K562 (cell line): ENCODE measurements around the gene SLC3A2. TPM values are rescaled to one million over a fixed set of nuclear protein-coding genes. Genes with fewer than 3 reads are reported as not detected.
A peak's percentile ranks its signal among the peaks of the same experiment; 100 is the strongest.

ENCODE experiments used
- ATAC-seq: fragments of 200-7000 bp; cut with Tn5 transposase; 3 replicates; pipeline ENCODE4 v1.9.1; 2020; ENCODE audit warnings: moderate library complexity
- BruUV-seq: library from RNA; stranded (reverse); fragments of 400-500 nt; replicated peaks from 2 replicates; lab custom pipeline; 2021; lab: Mats Ljungman, UMichigan
- CTCF ChIA-PET: fragments of 300-600 bp; formaldehyde crosslinking; extraction: SDS; loops from one replicate; lab custom pipeline; 2021; ENCODE audit warnings: low intra/inter-chr PET ratio; lab: Yijun Ruan, JAX
- POLR2A ChIA-PET: fragments of 300-600, 350-650 bp; sonication (Branson Sonifier 250); formaldehyde crosslinking; extraction: SDS; loops from one replicate; lab custom pipeline; 2021; ENCODE audit warnings: antibody characterized with exemption, inconsistent platforms; lab: Yijun Ruan, JAX
- DNase-seq, 4 experiments: peaks; one replicate each; pipeline versions ENCODE4 v3.0.0 to v3.0.0-alpha.2; 2011 to 2018; ENCODE audit warnings: low spot score in 3 of 4, mixed read lengths in 3 of 4; ENCODE audit errors: extremely low read depth in 1 of 4
- FAIRE-seq: peaks from 2 replicates; lab custom pipeline; 2011; peaks lifted over from hg19 to GRCh38; lab: Jason Lieb, UNC
- H2AFZ ChIP-seq: 2 replicates; pipeline ENCODE4 v1.6.0; 2011; ENCODE audit warnings: low read depth, low read length, control low read depth, inconsistent platforms
- H3K27ac ChIP-seq: fragments of 200-600 bp; 3 replicates; pipeline ENCODE4 v1.8.0; 2011; ENCODE audit warnings: low read depth, mild to moderate bottlenecking, control low read depth, inconsistent platforms, low read length, moderate library complexity, mixed read lengths; ENCODE audit errors: extremely low read depth
- H3K27me3 ChIP-seq, 2 experiments: fragments of 300-600 bp in 1 of 2; 2 replicates in 1 of 2; 3 replicates in 1 of 2; pipeline versions ENCODE4 v1.6.0 to v1.8.0; 2011; ENCODE audit warnings: inconsistent platforms in 2 of 2, low read length in 2 of 2, mild to moderate bottlenecking in 1 of 2, mixed read lengths in 1 of 2, moderate library complexity in 1 of 2; ENCODE audit not compliant: control insufficient read depth in 2 of 2, insufficient read depth in 2 of 2
- H3K36me3 ChIP-seq: fragments of 300-600 bp; 3 replicates; pipeline ENCODE4 v1.8.0; 2011; ENCODE audit warnings: mild to moderate bottlenecking, low read length, inconsistent platforms; ENCODE audit not compliant: control insufficient read depth, insufficient read depth
- H3K4me1 ChIP-seq, 2 experiments: fragments of 200-600 bp in 1 of 2; replicated peaks in 1 of 2; 2 replicates in 1 of 2; 3 replicates in 1 of 2; pipeline versions ENCODE4 v1.5.1 to v1.8.0; 2011; ENCODE audit warnings: inconsistent platforms in 2 of 2, low read length in 2 of 2, mild to moderate bottlenecking in 1 of 2, mixed read lengths in 1 of 2, moderate library complexity in 1 of 2; ENCODE audit not compliant: control insufficient read depth in 2 of 2, insufficient read depth in 2 of 2
- H3K4me2 ChIP-seq: 2 replicates; pipeline ENCODE4 v1.6.1; 2011; ENCODE audit warnings: low read length, control low read depth, inconsistent platforms, mixed read lengths; ENCODE audit not compliant: insufficient read depth
- H3K4me3 ChIP-seq: fragments of 200-600 bp; sonication (generic), shearing (Covaris generic); 2 replicates; pipeline ENCODE4 v1.5.1; 2016; ENCODE audit warnings: control low read depth, inconsistent platforms
- H3K79me2 ChIP-seq: fragments of 200-600 bp; 3 replicates; pipeline ENCODE4 v1.8.0; 2011; ENCODE audit warnings: low read length, inconsistent platforms; ENCODE audit not compliant: control insufficient read depth, insufficient read depth
- H3K9ac ChIP-seq, 2 experiments: 2 replicates each; pipeline versions ENCODE4 v1.6.0 to v1.6.1; 2011; ENCODE audit warnings: low read depth in 2 of 2, low read length in 2 of 2, control low read depth in 1 of 2, inconsistent platforms in 1 of 2, mild to moderate bottlenecking in 1 of 2, mixed read lengths in 1 of 2; ENCODE audit not compliant: insufficient read depth in 1 of 2
- H3K9me1 ChIP-seq: one replicate; pipeline ENCODE4 v1.6.0; 2011; ENCODE audit warnings: inconsistent platforms, mild to moderate bottlenecking, low read length, moderate library complexity; ENCODE audit not compliant: control insufficient read depth, insufficient read depth
- H3K9me3 ChIP-seq: replicated peaks from 2 replicates; pipeline ENCODE4 v1.5.1; 2011; ENCODE audit warnings: low read depth, low read length, inconsistent platforms; ENCODE audit not compliant: control insufficient read depth, insufficient read depth
- H4K20me1 ChIP-seq: replicated peaks from 2 replicates; pipeline ENCODE4 v1.6.1; 2011; ENCODE audit warnings: low read length, inconsistent platforms, mixed read lengths; ENCODE audit not compliant: control insufficient read depth, insufficient read depth
- BCOR ChIP-seq: fragments of 450-650 bp; IDR thresholded peaks from 2 replicates; pipeline ENCODE4 v1.6.1; 2016
- ELF4 ChIP-seq: fragments of 450-650 bp; formaldehyde crosslinking; IDR thresholded peaks from 2 replicates; pipeline ENCODE4 v1.4.0; 2022; ENCODE audit warnings: missing genetic modification characterization
- JUNB ChIP-seq: fragments of 450-650 bp; formaldehyde crosslinking; conservative IDR thresholded peaks from 2 replicates; pipeline ENCODE4 v1.4.0; 2020; ENCODE audit warnings: mild to moderate bottlenecking
- KDM1A ChIP-seq, 2 experiments: fragments of 450-650 bp; IDR thresholded peaks; 2 replicates each; pipeline ENCODE4 v1.6.1; 2016; ENCODE audit warnings: mild to moderate bottlenecking in 2 of 2
- MED1 ChIP-seq: sonication (generic); formaldehyde crosslinking; IDR thresholded peaks from 2 replicates; pipeline ENCODE4 v1.8.1; 2023; ENCODE audit warnings: missing genetic modification reagents, borderline replicate concordance
- PRPF4 ChIP-seq: fragments of 200-400 bp; formaldehyde crosslinking; IDR thresholded peaks from one replicate; pipeline ENCODE4 v1.6.1; 2017; ENCODE audit warnings: low read length, low read depth, mild to moderate bottlenecking; ENCODE audit not compliant: insufficient read depth, poor library complexity, severe bottlenecking
- RBM25 ChIP-seq: fragments of 200-400 bp; formaldehyde crosslinking; IDR thresholded peaks from 2 replicates; pipeline ENCODE4 v1.6.1; 2018; ENCODE audit warnings: low read length, low read depth, moderate library complexity; ENCODE audit not compliant: severe bottlenecking
- RFX1 ChIP-seq: fragments of 450-650 bp; IDR thresholded peaks from 2 replicates; pipeline ENCODE4 v1.6.1; 2016; ENCODE audit warnings: mild to moderate bottlenecking, moderate library complexity
- SAP30 ChIP-seq: fragments of 200-600 bp; sonication (generic); IDR thresholded peaks from 2 replicates; pipeline ENCODE4 v1.6.1; 2012; ENCODE audit warnings: borderline replicate concordance, low read depth, mild to moderate bottlenecking, moderate library complexity, low read length, control low read depth, inconsistent platforms; ENCODE audit not compliant: insufficient read depth, poor library complexity, severe bottlenecking
- ZC3H11A ChIP-seq: IDR thresholded peaks from 2 replicates; pipeline ENCODE4 v1.6.1; 2012; ENCODE audit warnings: low read depth, low read length, improper control_type of control experiment
- ZNF121 ChIP-seq: sonication (generic); formaldehyde crosslinking; conservative IDR thresholded peaks from 2 replicates; pipeline ENCODE4 v1.8.0; 2022; ENCODE audit warnings: missing genetic modification reagents
- ZNF239 ChIP-seq: fragments of 250-450 bp; sonication (Bioruptor Pico); IDR thresholded peaks from 2 replicates; pipeline ENCODE4 v1.4.0; 2020; ENCODE audit warnings: mild to moderate bottlenecking
- ZNF274 ChIP-seq: IDR thresholded peaks from 2 replicates; pipeline ENCODE4 v1.6.1; 2011; ENCODE audit warnings: low read depth, mild to moderate bottlenecking, low read length, moderate library complexity, borderline replicate concordance
- ZNF75A ChIP-seq: fragments of 450-650 bp; formaldehyde crosslinking; IDR thresholded peaks from 2 replicates; pipeline ENCODE4 v1.4.0; 2020; ENCODE audit warnings: mild to moderate bottlenecking
- WGBS: fragments of 100-300 bp; shearing (Covaris generic); methylation state at CpG from one replicate; pipeline ENCODE4 v1.1.6; 2016; ENCODE audit warnings: low coverage, mixed read lengths; ENCODE audit not compliant: insufficient coverage; ENCODE audit errors: missing lambda C conversion rate; 5-methylcytosine and 5-hydroxymethylcytosine counted together
- in situ Hi-C: fragments of 300-500 bp; cut with MboI; formaldehyde crosslinking; loops from 4 replicates; pipeline ENCODE4 v1.15.0; 2018; ENCODE audit warnings: inconsistent platforms, mixed read lengths
- intact Hi-C: fragments of 100-400 bp; cut with micrococcal nuclease; formaldehyde crosslinking; loops from 2 replicates; pipeline ENCODE4 v1.14.2; 2022
- polyA plus RNA-seq, 8 experiments: library from polyadenylated mRNA; depleted of rRNA in 4 of 8; stranded (reverse) in 5 of 8; unstranded in 3 of 8; fragments of >200 nt; fragmentation: Nextera tagmentation in 2 of 8; fragmentation: Illumina TruSeq in 1 of 8; extraction: Ambion mirVana in 2 of 8; extraction: Trizol in 1 of 8; gene quantifications; 2 replicates each; pipeline versions ENCODE4 v1.2.1 to v1.2.3, GENCODE V29; 2011 to 2014; ENCODE audit warnings: inconsistent platforms in 1 of 8, missing spikeins in 1 of 8
- total RNA-seq, 7 experiments: library from RNA; depleted of rRNA in 6 of 7; stranded (reverse); fragments of >200 nt in 6 of 7; fragmentation: Illumina TruSeq in 2 of 7; extraction: Trizol in 2 of 7; gene quantifications; 2 replicates each; pipeline versions ENCODE4 v1.2.1 to v1.2.3, GENCODE V29; 2011 to 2021; ENCODE audit warnings: low replicate concordance in 1 of 7
- TF ChIP-seq, protein P1 (sequence below), 2 experiments: fragments of 450-650 bp in 1 of 2; sonication (generic) in 1 of 2; formaldehyde crosslinking in 1 of 2; IDR thresholded peaks in 1 of 2; conservative IDR thresholded peaks in 1 of 2; 2 replicates each; pipeline versions ENCODE4 v1.6.1 to v1.8.1; 2016 to 2023; ENCODE audit warnings: mild to moderate bottlenecking in 2 of 2, moderate library complexity in 2 of 2, inconsistent platforms in 1 of 2, missing genetic modification reagents in 1 of 2

SLC3A2 gene
- total and polyA plus RNA-seq, 9 of the 15 experiments (the other 6 are each of a cell fraction or from before 2014, with no cell fraction given), result 20.0 to 296 (median 214) TPM

GRCh38 chr11:62846177-62846576 lies 34.5 kb upstream of the SLC3A2 start (continued):
- TF ChIP-seq ZNF274 (no peak), SAP30 (no peak), ZNF239 (no peak), RFX1 (no peak), MED1 (CRISPR knock-in tag) (no peak), ZNF75A (no peak), PRPF4 (no peak), JUNB (CRISPR knock-in tag) (no peak)

DNA sequence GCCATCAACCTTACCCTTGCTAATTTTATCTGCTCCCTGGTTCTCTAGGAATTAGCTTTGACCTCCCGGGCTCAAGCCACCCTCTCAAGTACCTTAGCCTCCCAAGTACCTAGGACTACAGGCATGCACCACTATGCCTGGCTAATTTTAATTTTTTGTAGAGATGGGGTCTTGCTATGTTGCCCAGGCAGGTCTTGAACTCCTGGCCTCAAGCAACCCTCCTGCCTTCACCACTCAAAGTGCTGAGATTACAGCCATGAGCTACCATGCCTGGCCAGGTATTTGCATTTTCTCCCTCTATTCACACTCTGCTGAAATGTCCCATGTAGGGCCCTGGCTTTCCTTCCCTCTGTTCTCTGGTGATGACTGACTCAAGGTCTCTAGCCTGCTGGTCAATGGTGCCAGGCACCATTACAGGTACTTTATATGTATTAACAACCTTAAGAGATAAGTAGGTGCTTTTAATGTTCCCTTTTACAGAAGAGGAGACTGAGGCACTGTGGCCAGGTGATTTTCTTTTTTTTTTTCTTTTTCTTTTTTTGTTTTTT lies 32.9 kb upstream of the SLC3A2 start:
- FAIRE-seq (no peak), ATAC-seq (no peak), DNase-seq (no peak)
- WGBS, result 42% methylated on average over 1 of the region's 1 CpG
- TF ChIP-seq ZNF121, result peak; percentile 98
- TF ChIP-seq KDM1A (IDR thresholded peaks at IDR 0.05), result 0 out of 4 replicates have a peak, but pooled peaks of 1 of the 2 experiments have one; percentile 13
- TF ChIP-seq, protein P1, sequence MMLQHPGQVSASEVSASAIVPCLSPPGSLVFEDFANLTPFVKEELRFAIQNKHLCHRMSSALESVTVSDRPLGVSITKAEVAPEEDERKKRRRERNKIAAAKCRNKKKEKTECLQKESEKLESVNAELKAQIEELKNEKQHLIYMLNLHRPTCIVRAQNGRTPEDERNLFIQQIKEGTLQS (IDR thresholded peaks at IDR 0.05), result no peak
- TF ChIP-seq, protein P1 (CRISPR knock-in tag; conservative IDR thresholded peaks at IDR 0.05), result 0 out of 2 replicates have a peak, but pooled peaks have one; percentile 7
- TF ChIP-seq RBM25, result peak; percentile 12
- no peak for TF ChIP-seq ZC3H11A
- no peak for TF ChIP-seq ELF4 (CRISPR knock-in tag)
- TF ChIP-seq BCOR, result peak; percentile 51
- no peak overlapping the region for H2AFZ ChIP-seq
- H3K9ac ChIP-seq, result no peak overlapping the region
- ChIA-PET CTCF (no interaction called here), POLR2A (interaction anchor here (6.3 kb wide), 1 partner anchor 6 kb away, joined by 100 read pairs; no protein-coding TSS in a partner anchor)
- no peak overlapping the region for H3K27ac ChIP-seq
- peaks cover 17% of the 10 kb centered on the region for H4K20me1 ChIP-seq
- no peaks in the 10 kb centered on the region for H3K9me1 ChIP-seq
- H3K27me3 ChIP-seq, result no peaks in the 10 kb centered on the region
- peaks cover 0 to 7% of the 10 kb centered on the region in 2 experiments; a peak in 2 of 5 replicates for H3K4me1 ChIP-seq
- peaks cover 15% of the 10 kb centered on the region for H3K36me3 ChIP-seq
- in situ Hi-C loops, result no loop called here
- H3K79me2 ChIP-seq, result peaks cover 14% of the 10 kb centered on the region
- no TSS peak for BruUV-seq
- no peaks in the 10 kb centered on the region; the same call in 1 of the 2 replicates for H3K9me3 ChIP-seq
- H3K4me2 ChIP-seq, result no peak overlapping the region
- H3K4me3 ChIP-seq, result no peak overlapping the region
- intact Hi-C loops, result loop anchor here (10.0 kb wide), 1 partner anchor 123 kb away; the partner anchor contains the start of genes HNRNPUL2 and TTC9C
